Measurements from ENCODE around the gene SORD. TPM values are rescaled to one million over a fixed set of nuclear protein-coding genes. Genes with fewer than 3 reads are reported as not detected.
A peak's percentile ranks its signal among the peaks of the same experiment; 100 is the strongest.
"Not testable (repeated sequence)": the region's sequence is repeated elsewhere in the genome, so short reads cannot be mapped to it uniquely, and the experiment has no call there.

The SORD gene
- total and polyA plus RNA-seq, 8 donors: 2.1 to 14.7 (median 8.8) TPM

DNA sequence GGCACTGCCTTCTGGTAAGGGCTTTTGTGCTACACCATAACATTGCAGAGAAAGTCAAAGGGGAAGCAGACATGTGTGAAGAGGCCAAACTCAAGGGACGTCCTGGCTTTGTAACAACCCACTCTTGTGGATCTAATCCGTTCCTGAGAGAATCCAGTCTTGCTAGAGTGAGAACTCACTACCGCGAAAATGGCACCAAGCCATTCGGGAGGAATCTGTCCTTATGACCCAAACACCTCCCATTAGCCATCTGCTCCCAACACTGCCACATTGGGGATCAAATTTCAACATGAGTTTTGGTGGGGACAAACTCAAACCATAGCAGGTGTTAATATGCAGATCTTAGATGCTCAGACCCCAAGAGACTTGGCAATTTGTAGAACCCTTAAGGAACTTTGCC lies 56.2 kb downstream of the SORD start:
- H3K4me1 ChIP-seq: peaks cover 0 to 21% (median 3%) of the 10 kb centered on the region in 3 donors
- H3K9me3 ChIP-seq; ATAC-seq; FAIRE-seq; intact Hi-C loops (cut with DNase I); H3K36me3 ChIP-seq; H3K27me3 ChIP-seq; H3K27ac ChIP-seq; H3K4me3 ChIP-seq; DNase-seq: not testable (repeated sequence)
- WGBS, 2 donors: 74% methylated on average over 5 of the region's 5 CpGs

DNA sequence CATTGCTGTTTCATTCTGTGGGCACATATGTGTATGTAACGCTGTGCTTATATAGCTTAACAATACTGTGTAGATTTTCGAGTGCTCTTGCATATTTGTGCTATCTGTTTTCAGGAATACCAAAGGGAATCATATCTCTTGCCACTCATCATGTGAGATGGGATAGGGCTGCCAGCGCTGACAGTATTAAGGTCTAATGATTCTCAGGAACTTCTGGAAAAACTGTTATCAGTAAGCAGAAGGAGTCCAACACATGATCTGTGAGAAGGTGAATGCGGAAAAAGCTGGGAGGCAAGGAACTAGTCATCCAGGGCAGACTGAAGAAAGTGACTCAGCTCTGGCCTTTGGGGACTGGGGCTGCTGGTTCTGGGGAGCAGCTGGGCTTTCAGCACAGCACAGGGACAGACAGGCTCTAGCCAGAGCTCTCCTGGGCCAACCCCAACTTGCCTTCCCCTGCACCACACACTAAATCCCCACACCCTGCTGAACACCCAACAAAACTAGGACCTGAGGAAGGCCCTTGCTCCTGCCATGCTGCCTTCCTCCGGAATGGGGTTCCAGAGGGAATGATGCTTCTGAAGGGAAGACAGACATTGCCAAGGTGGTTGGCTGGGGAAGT lies 56.7 kb downstream of the SORD start:
- DNase-seq; H3K27ac ChIP-seq; H3K4me3 ChIP-seq; H3K27me3 ChIP-seq; H3K9me3 ChIP-seq; intact Hi-C loops (cut with DNase I); H3K36me3 ChIP-seq; FAIRE-seq: not testable (repeated sequence)
- 91 to 94% methylated on average over 5 of the region's 5 CpGs for WGBS, 2 donors
- ATAC-seq: peak in 2 of 4 donors; percentile 7 to 36
- H3K4me1 ChIP-seq: peaks cover 0 to 21% (median 7%) of the 10 kb centered on the region in 3 donors

DNA sequence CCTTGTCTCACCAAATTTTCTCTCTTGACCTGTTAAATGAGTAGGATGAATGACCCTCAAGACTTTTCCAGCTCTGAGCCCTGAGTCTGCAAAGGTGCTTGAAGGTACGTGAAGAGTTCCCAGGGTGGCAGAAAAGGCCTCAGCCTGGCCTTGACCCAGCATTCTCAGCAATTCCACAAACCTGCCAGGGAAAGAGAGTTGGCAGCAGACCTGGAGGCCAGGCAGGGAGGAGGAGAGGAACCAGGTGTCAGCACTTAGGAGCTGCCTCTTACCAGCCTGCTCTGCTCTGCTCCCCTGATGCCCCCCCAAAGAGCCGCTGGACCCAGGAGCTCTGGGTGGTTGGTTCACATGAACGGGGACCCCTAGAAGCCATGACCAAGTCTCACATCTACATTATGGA lies 57.6 kb downstream of the SORD start:
- peak in 3 of 4 donors; percentile 36 to 63 (median 57) for ATAC-seq
- intact Hi-C loops (cut with DNase I): not testable (repeated sequence)

DNA sequence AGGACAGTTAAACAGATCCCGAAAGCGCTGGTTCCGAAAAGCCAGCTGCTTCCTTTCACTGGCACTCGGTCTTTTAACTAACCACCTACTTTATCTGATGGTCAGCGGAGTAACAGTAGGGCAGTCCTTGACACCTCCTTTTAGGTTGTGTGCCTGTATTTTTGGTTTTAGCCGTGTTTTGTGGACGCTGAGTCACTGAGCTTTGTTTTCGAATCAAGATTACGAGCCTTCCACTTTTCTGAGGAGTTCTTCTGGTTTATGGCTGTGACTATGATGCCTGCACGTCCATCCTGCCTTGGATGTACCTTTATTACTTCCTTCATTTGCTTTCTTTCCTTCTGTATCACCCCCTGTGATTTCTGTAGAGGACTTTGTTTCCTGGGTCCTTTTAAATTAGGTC lies 59.4 kb downstream of the SORD start:
- H3K27me3 ChIP-seq; FAIRE-seq; H3K9me3 ChIP-seq; H3K4me3 ChIP-seq; intact Hi-C loops (cut with DNase I); H3K27ac ChIP-seq; H3K36me3 ChIP-seq; ATAC-seq; DNase-seq: not testable (repeated sequence)
- peaks cover 0 to 21% (median 7%) of the 10 kb centered on the region in 3 donors for H3K4me1 ChIP-seq
- 89 to 95% methylated on average over 10 of the region's 10 CpGs for WGBS, 2 donors

More for the DNA sequence above, 57.6 kb downstream of the SORD start:
- not testable (repeated sequence) for H3K9me3 ChIP-seq, H3K4me3 ChIP-seq, H3K27ac ChIP-seq, FAIRE-seq, H3K27me3 ChIP-seq, H3K36me3 ChIP-seq
- H3K4me1 ChIP-seq: peaks cover 0 to 21% (median 7%) of the 10 kb centered on the region in 3 donors
- DNase-seq: peak in 2 of 6 donors; percentile 9 to 41
- WGBS, 2 donors: 81% methylated on average over 2 of the region's 3 CpGs

DNA sequence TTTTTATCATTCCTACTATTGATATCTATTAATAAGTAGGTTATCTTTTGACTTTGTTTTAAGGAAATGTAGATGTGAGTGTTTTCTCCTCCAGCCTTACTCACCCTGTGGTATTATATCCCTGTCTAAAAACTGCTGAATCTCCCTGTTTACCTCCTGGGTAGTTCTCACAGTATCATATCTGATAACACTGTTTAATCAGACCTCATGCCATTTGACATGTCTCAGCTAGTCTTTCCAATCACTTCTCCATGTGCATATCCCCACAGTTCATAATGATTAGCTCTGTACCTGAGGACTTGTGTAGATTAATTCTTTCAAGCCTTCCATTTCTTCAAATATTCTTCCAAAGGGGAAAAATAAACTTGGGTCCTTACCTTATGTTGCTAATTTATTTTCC lies 60.2 kb downstream of the SORD start:
- intact Hi-C loops (cut with DNase I): no loop called here
- no peaks in the 10 kb centered on the region for H3K36me3 ChIP-seq
- H3K4me3 ChIP-seq: no peak overlapping the region
- ATAC-seq (peak; percentile 36 to 75 (median 62)), DNase-seq (no peak), FAIRE-seq (no peak)
- H3K27ac ChIP-seq: peak overlapping the region in 1 of 4 donors; percentile 19
- no peak for TF ChIP-seq CTCF (IDR thresholded peaks at IDR 0.05)
- H3K9me3 ChIP-seq: no peaks in the 10 kb centered on the region
- H3K27me3 ChIP-seq: no peaks in the 10 kb centered on the region
- peaks cover 0 to 14% (median 7%) of the 10 kb centered on the region in 3 donors for H3K4me1 ChIP-seq

- peak in 2 of 4 donors; percentile 28 to 39 for ATAC-seq
- peaks cover 0 to 14% (median 7%) of the 10 kb centered on the region in 3 donors for H3K4me1 ChIP-seq
- intact Hi-C loops (cut with DNase I): no loop called here
- 55 to 67% methylated on average over 3 of the region's 3 CpGs for WGBS, 2 donors
- TF ChIP-seq CTCF (IDR thresholded peaks at IDR 0.05): no peak
- no peak for FAIRE-seq
- DNase-seq: no peak
- H3K27ac ChIP-seq: no peak overlapping the region
- no peaks in the 10 kb centered on the region for H3K36me3 ChIP-seq
- no peaks in the 10 kb centered on the region for H3K9me3 ChIP-seq
- no peak overlapping the region for H3K4me3 ChIP-seq
- H3K27me3 ChIP-seq: no peaks in the 10 kb centered on the region
Measured at GRCh38 chr15:45084163-45084562, 61.2 kb downstream of the SORD start.

DNA sequence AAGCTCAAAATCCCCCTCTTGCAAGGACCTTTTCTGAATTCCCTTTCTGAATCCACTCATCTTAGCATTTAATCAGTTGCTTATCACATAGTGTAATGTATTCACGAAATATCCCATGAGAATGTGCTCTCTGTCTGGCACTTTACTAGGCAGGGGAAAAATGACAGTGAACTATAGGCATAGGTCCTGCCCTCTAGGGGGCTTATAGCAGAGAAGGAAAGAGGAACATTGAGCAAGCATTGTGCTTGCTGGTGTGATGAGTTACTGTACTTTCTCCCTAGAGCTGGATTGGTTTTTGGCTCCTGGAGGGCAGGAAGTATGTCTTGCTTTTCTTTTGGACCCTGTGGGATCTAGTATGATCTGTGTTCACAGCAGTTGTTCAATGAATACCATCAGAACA lies 64.5 kb downstream of the SORD start:
- Histone ChIP-seq H3K4me1 (peaks cover 0 to 10% (median 7%) of the 10 kb centered on the region in 3 donors), H3K27ac (no peak overlapping the region), H3K9me3 (no peaks in the 10 kb centered on the region), H3K36me3 (no peaks in the 10 kb centered on the region), H3K4me3 (no peak overlapping the region), H3K27me3 (no peaks in the 10 kb centered on the region)
- FAIRE-seq (no peak), ATAC-seq (no peak), DNase-seq (no peak)
- TF ChIP-seq CTCF (IDR thresholded peaks at IDR 0.05): no peak
- intact Hi-C loops (cut with DNase I): no loop called here
- 67 to 68% methylated on average over 1 of the region's 1 CpG for WGBS, 2 donors
